T follicular helper cell (primary cell): ENCODE measurements around the gene MTCH2.
"Not testable (repeated sequence)": the region's sequence is repeated elsewhere in the genome, so short reads cannot be mapped to it uniquely, and the experiment has no call there.

ENCODE experiments used
- DNase-seq: peaks from one replicate; pipeline ENCODE4 v3.0.0-alpha.2; 2020; ENCODE audit warnings: low read depth
- total RNA-seq, 2 experiments: gene quantifications; one replicate each; lab custom pipeline; 2026; lab: John Stamatoyannopoulos, UW

MTCH2 gene
- 45.0 to 92.6 reads per million in 2 experiments for total RNA-seq

DNA sequence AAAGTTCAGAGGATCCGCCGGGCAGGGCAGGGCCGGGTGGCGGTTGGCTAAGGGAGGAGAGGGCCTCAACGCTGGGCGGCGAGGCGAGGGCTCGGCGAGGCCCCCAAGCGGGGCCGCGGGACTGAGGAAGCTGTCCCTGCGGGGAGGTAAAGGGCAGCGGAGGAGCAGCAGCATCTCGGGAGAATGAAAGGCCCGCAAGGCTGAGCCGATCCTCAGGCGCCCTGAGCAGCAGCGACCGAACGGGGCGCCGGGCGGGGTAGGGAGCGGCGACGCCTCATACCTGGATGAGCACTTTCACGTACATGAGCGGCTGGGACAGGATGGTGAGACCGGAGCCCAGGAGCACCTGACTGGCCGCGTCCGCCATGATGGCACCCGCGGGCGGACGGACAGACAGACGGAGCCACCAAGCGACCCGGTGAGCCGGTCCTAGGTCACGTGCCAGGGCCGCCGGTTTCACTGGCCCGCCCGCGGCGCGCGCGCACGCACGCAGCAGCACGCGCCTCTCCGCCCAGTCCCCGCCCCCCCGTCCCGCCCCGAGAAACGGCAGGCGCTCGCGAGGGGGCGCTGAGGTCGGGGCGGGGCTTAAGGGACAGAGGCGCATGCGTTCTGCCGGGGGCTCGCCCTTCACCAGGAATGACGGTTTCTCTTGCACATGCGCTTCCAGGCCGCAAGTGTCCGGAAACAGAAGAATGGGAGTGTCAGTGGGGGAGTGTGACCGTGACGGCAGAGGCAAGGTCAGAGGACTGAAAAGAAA lies at the start of gene MTCH2:
MTCH2 (minus strand) TSS at position 461 of the 757 bp plus-strand sequence; CDS start at position 367, 94 bp downstream.
- peak; percentile 92 for DNase-seq

DNA sequence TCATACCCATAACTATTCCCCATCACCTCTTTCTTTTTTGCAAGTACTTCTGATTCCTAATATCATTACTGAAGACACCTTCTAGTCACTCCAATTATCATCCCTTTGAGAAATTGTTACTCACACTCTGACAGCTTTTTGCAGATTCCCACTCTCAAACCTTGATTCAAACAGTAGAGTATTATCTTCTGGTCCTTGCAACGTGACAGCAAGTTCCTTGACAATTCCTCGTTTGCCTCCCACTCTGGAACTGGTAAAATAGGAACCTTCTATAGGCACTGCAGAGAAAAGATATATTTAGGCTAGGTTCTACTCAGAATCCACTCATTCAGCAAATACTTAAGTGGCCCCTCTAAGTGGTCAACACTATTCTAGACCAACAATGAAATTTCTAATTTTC lies 49.6 kb upstream of the MTCH2 start:
- no peak for DNase-seq

DNA sequence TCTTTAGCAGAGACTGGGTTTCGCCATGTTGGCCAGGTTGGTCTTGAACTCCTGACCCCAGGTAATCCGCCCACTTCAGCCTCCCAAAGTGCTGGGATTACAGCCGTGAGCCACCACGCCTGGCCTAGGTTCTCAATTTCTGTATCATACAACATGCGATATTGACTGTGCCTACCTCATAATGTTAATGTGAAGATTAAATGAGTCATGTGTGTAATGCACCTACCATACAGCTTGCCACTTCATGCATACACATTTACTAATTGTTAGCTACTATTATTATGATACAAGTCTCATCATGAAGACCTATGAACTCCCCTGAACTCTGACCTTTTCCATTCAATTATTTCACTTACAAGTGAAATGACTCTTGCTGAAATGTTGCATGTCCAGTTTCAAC lies 47.1 kb upstream of the MTCH2 start:
- no peak for DNase-seq

- no peak for DNase-seq
Measured at GRCh38 chr11:47688991-47689390, 46.6 kb upstream of the MTCH2 start.

- no peak for DNase-seq
Measured at GRCh38 chr11:47688111-47688510, 45.8 kb upstream of the MTCH2 start.

DNA sequence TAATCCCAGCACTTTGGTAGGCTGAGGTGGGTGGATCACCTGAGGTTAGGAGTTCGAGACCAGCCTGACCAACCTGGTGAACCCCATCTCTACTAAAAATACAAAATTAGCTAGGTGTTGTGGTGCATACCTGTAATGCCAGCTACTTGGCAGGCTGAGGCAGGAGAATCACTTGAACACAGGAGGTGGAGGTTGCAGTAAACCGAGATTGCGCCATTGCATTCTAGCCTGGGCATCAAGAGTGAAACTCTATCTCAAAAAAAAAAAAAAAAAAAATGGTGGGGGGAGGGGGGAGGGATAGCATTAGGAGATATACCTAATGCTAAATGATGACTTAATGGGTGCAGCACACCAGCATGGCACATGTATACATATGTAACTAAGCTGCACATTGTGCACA lies 44.3 kb upstream of the MTCH2 start:
- DNase-seq: not testable (repeated sequence)

DNA sequence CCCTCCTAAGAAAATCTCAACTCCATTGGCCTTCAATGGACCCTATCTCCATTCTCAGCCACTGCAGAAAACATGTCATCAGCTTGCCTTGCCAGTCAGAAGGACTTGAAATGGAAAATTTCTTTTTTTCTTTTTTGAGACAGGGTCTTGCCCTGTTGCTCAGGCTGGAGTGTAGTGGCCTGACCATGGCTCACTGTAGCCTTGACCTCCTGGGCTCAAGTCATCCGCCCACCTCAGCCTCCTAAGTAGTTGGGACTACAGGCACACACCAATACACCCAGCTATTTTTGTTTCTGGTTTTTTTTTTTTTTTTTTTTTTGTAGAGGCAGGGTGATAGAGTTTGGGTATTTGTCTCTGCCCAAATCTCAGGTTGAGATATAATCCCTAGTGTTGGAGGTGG lies 43.8 kb upstream of the MTCH2 start:
- DNase-seq: no peak

DNA sequence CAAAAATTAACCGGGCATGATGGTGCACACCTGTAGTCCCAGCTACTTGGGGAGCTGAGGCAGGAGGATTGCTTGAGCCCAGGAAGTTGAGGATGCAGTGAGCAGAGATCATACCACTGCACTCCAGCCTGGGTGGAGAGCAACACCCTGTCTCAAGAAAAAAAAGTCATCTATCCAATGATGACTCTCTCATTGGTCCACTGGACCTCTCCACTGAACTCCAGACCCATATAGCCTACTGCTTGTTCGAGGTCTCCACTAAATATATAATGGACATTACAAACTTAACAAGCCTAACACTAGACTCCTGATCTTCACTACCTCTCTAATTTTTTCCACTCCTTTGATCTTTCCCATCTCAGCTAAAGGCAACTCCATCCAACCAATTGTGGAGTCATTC lies 33.5 kb upstream of the MTCH2 start:
- DNase-seq: no peak

DNA sequence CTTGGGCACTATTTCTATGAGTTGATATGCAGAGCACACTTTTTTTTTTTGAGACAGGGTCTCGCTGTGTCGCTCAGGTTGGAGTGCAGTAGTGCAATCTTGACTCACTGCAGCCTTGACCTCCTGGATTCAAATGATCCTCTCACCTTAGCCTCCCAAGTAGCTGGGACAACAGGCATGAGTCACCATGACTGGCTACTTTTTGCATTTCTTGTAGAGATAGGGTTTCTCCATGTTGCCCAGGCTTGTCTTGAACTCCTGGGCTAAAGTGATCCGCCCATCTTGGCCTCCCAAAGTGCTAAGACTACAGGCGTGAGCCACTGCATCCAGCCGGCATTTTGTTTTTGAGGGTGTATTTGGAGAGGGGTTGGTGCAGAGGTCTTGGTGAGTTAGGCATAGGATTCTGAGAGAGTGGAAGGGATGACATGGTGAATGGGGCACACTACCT lies 29.9 kb upstream of the MTCH2 start:
- DNase-seq: no peak

DNA sequence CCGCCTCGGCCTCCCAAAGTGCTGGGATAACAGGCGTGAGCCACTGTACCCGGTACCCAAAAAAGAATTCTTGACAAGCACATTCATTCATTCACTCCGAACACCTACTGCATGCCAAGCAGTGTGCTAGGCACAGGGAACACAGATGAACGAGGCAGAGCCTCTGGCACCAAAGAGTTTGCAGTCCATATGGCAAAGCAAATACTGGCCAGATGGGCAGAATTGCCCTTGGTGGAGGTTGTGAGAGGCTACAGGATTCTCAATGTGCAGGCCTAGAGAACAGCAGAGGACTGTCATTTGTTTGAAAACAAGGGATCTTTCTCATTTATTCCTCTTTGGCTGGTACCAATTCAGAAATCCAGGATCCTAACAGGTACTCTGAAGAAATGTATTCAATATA lies 27.5 kb upstream of the MTCH2 start:
- DNase-seq: no peak

- DNase-seq: no peak
Measured at GRCh38 chr11:47668665-47669064, 26.3 kb upstream of the MTCH2 start.

DNA sequence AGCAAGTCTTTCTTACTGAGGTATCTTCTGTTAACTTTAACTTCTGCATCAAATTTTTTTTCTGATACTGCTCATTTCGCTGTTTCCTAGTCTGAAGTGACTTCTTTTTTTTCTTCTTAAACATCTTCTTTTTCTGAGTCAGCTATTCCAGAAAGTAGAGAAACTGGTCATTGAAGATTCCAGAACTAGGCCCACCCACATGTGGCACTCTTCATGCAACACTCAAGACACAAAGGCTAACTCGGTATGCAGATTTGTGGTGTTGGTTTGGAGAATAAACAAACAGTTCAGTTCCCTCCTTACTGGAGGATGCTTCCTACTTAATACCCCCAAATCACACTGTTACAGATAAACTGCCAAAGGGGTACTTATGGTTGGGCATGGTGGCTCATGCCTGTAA lies 25.2 kb upstream of the MTCH2 start:
- no peak for DNase-seq

GRCh38 chr11:47667135-47667534 lies 24.8 kb upstream of the MTCH2 start:
- no peak for DNase-seq

GRCh38 chr11:47664936-47665335 lies 22.6 kb upstream of the MTCH2 start:
- DNase-seq: not testable (repeated sequence)

DNA sequence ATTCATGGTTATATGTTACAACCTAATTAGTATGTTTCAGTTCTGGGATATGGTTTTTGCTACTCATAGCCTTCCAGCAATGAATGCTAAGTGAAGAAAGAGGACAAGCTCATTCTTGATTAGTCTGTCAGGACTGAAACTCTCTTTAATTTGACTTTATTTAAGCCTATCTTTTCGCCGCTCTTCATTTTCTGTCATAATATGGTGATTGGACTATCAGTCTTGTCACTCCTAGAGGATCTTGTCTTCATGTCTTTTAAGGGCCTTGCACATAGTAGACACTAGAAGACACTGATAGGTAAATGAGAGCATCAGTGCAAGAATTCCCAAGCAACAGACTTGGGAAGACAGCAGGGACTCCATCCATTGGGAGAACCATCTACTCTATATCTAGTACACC lies 18.9 kb upstream of the MTCH2 start:
- no peak for DNase-seq

DNA sequence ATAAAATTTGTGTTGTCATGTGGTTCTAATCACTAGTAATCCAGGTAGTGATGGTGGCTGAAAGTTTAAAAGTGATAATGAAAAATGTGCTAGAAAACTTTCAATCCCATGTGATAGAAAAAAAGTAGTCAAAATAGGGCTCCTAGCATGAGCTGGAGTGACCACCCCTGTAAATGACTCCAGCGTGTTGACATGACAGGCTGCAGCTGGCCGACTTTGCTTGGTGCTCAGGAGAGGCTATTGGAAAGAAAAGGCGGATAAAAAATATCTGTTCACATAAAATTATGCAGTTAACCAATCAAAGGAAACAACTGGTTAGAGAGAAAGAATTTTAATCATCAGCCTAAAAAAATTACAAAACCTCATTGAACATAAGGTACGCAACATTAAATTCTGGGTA lies 16.9 kb upstream of the MTCH2 start:
- DNase-seq: no peak

DNA sequence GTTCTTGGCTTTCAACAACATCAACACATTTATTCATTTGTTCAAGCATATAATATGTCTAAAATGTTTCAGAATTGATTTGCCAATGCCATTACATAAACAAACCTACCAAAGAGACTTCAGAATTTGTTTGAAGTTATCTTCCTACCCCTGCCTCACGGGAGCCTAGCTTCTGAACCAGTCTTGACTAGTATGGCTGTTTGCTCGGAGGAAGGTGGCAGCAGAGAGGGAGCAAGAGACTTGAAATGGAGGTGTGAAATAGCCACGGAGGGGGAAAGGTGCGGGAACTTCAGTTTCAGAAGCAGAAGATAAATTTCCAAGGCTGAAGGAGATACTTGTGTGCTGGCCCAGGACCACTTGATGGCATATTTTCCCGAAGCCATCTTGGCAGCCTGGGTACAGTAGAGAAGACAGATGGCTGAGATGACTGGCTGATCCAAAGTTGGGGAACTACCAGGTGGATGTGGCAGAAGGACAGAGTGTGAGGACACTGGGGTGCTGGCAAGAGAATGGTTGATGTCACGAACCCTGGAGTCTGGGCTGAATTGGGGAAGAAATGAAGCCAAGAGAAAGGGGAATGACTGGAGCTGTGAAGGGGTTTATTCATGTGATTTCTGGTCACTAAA lies 14.0 kb upstream of the MTCH2 start:
- DNase-seq: no peak

GRCh38 chr11:47651818-47652469 lies 9.6 kb upstream of the MTCH2 start:
- no peak for DNase-seq

DNA sequence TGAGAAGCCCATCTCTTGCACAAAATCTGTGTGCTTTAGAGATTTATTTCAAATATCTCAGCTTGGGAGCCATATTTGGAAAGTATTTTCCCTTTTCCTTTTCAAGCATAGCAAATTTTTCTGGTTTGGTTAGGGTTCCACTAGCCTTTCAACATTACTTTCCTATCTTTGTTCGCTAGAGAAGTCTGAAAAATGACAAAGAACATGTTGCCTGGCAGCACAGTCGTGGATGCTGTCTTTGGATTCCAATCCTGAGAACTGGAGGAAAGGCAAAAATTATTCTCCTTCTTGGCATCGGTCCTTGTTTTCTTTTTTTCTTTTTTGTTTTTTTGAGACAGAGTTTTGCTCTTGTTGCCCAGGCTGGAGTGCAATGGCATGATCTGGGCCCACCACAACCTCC lies 6.9 kb upstream of the MTCH2 start:
- no peak for DNase-seq

DNA sequence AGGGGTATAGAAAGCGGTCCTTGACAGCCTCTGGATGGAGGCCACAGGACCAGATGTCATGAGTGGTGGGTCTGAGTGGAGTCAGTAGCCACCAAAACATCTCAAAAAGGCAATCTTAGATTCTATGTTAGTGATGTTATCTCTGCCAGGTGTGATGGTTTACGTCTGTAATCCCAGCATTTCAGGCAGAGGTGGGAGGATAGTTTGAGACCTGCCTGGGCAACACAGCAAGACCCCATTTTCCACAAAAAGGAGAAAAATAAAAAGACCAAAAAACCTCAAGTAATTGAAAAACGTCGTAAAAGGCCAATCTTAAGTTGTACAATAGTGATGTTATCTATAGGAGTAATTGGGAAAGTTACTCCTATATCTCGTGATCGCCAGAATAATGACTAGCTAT lies 3.7 kb upstream of the MTCH2 start:
- no peak for DNase-seq

DNA sequence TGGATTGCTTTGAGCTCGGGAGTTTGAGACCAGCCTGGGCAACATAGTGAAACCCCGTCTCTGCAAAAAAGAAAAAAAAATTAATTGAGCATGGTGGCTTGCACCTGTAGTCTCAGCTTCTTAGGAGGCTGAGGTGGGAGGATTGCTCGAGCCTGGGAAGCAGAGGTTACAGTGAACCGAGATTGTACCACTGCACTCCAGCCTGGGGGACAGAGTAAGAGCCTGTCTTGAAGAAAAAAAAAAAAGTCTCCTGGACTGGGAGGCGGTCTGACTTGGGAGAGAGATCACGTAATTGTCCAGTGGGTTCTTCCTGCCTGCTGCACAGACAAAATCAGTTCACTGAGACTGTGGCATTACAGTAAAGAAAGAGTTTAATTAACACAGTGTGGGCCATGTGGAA lies 3.1 kb upstream of the MTCH2 start:
- no peak for DNase-seq

- no peak for DNase-seq
Measured at GRCh38 chr11:47641600-47642098, 710 bp downstream of the MTCH2 start.

- not testable (repeated sequence) for DNase-seq
Measured at GRCh38 chr11:47640506-47640905, 1.9 kb downstream of the MTCH2 start.
